Stimulated activated naive CD4-positive, alpha-beta T cell (primary cell): ENCODE data around the gene LHFPL2.

Experiments
- DNase-seq, 6 experiments: peaks; one replicate each; lab custom pipeline; 2025; lab: John Stamatoyannopoulos, UW

The LHFPL2 gene

GRCh38 chr5:78618303-78618702, 30.3 kb downstream of the LHFPL2 start:
- no peak for DNase-seq

GRCh38 chr5:78615697-78616096, 32.9 kb downstream of the LHFPL2 start:
- no peak for DNase-seq

- no peak for DNase-seq
These were observed 33.8 kb downstream of the LHFPL2 start for GRCh38 chr5:78614816-78615215.

- DNase-seq, result no peak
These were observed 34.8 kb downstream of the LHFPL2 start for GRCh38 chr5:78613756-78614155.

- no peak for DNase-seq
These were observed 35.4 kb downstream of the LHFPL2 start for GRCh38 chr5:78613151-78613533.

GRCh38 chr5:78612227-78613150, 36.1 kb downstream of the LHFPL2 start:
- DNase-seq, result no peak

GRCh38 chr5:78611126-78611605, 37.4 kb downstream of the LHFPL2 start:
- DNase-seq, result no peak

- no peak for DNase-seq
These were observed 37.9 kb downstream of the LHFPL2 start for GRCh38 chr5:78610636-78611035.

GRCh38 chr5:78610163-78610583, 38.4 kb downstream of the LHFPL2 start:
- no peak for DNase-seq

- no peak for DNase-seq
These were observed 40.7 kb downstream of the LHFPL2 start for GRCh38 chr5:78607864-78608263.

GRCh38 chr5:78606241-78606640, 42.3 kb downstream of the LHFPL2 start:
- no peak for DNase-seq

GRCh38 chr5:78605611-78606010, 43.0 kb downstream of the LHFPL2 start:
- no peak for DNase-seq

GRCh38 chr5:78604689-78605285, 43.8 kb downstream of the LHFPL2 start:
- no peak for DNase-seq

GRCh38 chr5:78603636-78604175, 44.9 kb downstream of the LHFPL2 start:
- DNase-seq, result no peak

GRCh38 chr5:78602400-78602799, 46.2 kb downstream of the LHFPL2 start:
- DNase-seq, result no peak

- no peak for DNase-seq
These were observed 46.8 kb downstream of the LHFPL2 start for GRCh38 chr5:78601559-78602314.

- DNase-seq, result no peak
These were observed 47.7 kb downstream of the LHFPL2 start for GRCh38 chr5:78600687-78601414.

- DNase-seq, result no peak
These were observed 49.6 kb downstream of the LHFPL2 start for GRCh38 chr5:78598973-78599372.

GRCh38 chr5:78597974-78598371, 50.6 kb downstream of the LHFPL2 start:
- no peak for DNase-seq

GRCh38 chr5:78597068-78597973, 51.3 kb downstream of the LHFPL2 start:
- DNase-seq, result no peak
